GM12878 (cell line): ENCODE data around the gene SRRD. TPM values are rescaled to one million over a fixed set of nuclear protein-coding genes. Genes with fewer than 3 reads are reported as not detected.
A peak's percentile ranks its signal among the peaks of the same experiment; 100 is the strongest.
"Not testable (repeated sequence)": the region's sequence is repeated elsewhere in the genome, so short reads cannot be mapped to it uniquely, and the experiment has no call there.

ENCODE experiments used
- ATAC-seq: fragments of 200-7000 bp; cut with Tn5 transposase; 3 replicates; pipeline ENCODE4 v1.9.1; 2020; ENCODE audit warnings: mild to moderate bottlenecking, moderate library complexity
- BruUV-seq: library from RNA; stranded (reverse); fragments of 400-500 nt; replicated peaks from 2 replicates; lab custom pipeline; 2021; lab: Mats Ljungman, UMichigan
- CTCF ChIA-PET: fragments of 300-600 bp; sonication (Branson Sonifier 250); formaldehyde crosslinking; extraction: SDS; loops from one replicate; lab custom pipeline; 2021; ENCODE audit warnings: inconsistent platforms; lab: Yijun Ruan, JAX
- POLR2A ChIA-PET: fragments of 350-600 bp; formaldehyde crosslinking; extraction: SDS; loops from one replicate; lab custom pipeline; 2021; ENCODE audit warnings: inconsistent platforms; lab: Charles Lee
- RAD21 ChIA-PET: fragments of 300-600 bp; sonication (Branson Sonifier 250); formaldehyde crosslinking; loops from one replicate; lab custom pipeline; 2023; ENCODE audit warnings: antibody characterized with exemption; ENCODE audit not compliant: unreplicated experiment; lab: Charles Lee
- SMC1A ChIA-PET: fragments of 300-600 bp; sonication (Branson Sonifier 250); formaldehyde crosslinking; loops from one replicate; lab custom pipeline; 2023; ENCODE audit not compliant: unreplicated experiment, uncharacterized antibody; lab: Charles Lee
- DNase-seq: peaks from one replicate; pipeline ENCODE4 v3.0.0-alpha.2; 2011; ENCODE audit warnings: low read depth, low spot score
- FAIRE-seq: peaks from 3 replicates; lab custom pipeline; 2011; peaks lifted over from hg19 to GRCh38; lab: Jason Lieb, UNC
- H2AFZ ChIP-seq: 2 replicates; pipeline ENCODE4 v1.6.0; 2011; ENCODE audit warnings: low read depth, low read length, control low read depth; ENCODE audit not compliant: control insufficient read depth
- H3K27ac ChIP-seq: 2 replicates; pipeline ENCODE4 v1.5.1; 2011; ENCODE audit warnings: control low read depth; ENCODE audit not compliant: control insufficient read depth, insufficient read depth
- H3K27me3 ChIP-seq, 2 experiments: replicated peaks in 1 of 2; 2 replicates each; pipeline versions ENCODE4 v1.6.0 to v1.6.1; 2011; ENCODE audit warnings: low read length in 1 of 2; ENCODE audit not compliant: control insufficient read depth in 2 of 2, insufficient read depth in 2 of 2
- H3K36me3 ChIP-seq, 2 experiments: 2 replicates each; pipeline ENCODE4 v1.5.1; 2011; ENCODE audit warnings: low read length in 1 of 2; ENCODE audit not compliant: control insufficient read depth in 2 of 2, insufficient read depth in 2 of 2
- H3K4me1 ChIP-seq: 2 replicates; pipeline ENCODE4 v1.6.1; 2011; ENCODE audit warnings: mild to moderate bottlenecking, low read length, moderate library complexity, mixed read lengths; ENCODE audit not compliant: control insufficient read depth, insufficient read depth
- H3K4me2 ChIP-seq: 2 replicates; pipeline ENCODE4 v1.6.0; 2011; ENCODE audit warnings: control low read depth; ENCODE audit not compliant: control insufficient read depth, insufficient read depth
- H3K4me3 ChIP-seq: fragments of 200-600 bp; sonication (generic); 2 replicates; pipeline ENCODE4 v1.5.1; 2016
- H3K79me2 ChIP-seq: 2 replicates; pipeline ENCODE4 v1.6.0; 2011; ENCODE audit warnings: low read length; ENCODE audit not compliant: control insufficient read depth, insufficient read depth
- H3K9ac ChIP-seq: 2 replicates; pipeline ENCODE4 v1.8.0; 2011; ENCODE audit warnings: low read length, control low read depth, mixed read lengths; ENCODE audit not compliant: control insufficient read depth, insufficient read depth
- H3K9me3 ChIP-seq: replicated peaks from 3 replicates; pipeline ENCODE4 v1.5.1; 2011; ENCODE audit warnings: mild to moderate bottlenecking, low read length; ENCODE audit not compliant: control insufficient read depth, insufficient read depth
- H4K20me1 ChIP-seq: 2 replicates; pipeline ENCODE4 v1.6.0; 2011; ENCODE audit not compliant: control insufficient read depth, insufficient read depth
- SMAD1 ChIP-seq: fragments of 450-650 bp; IDR thresholded peaks from 2 replicates; pipeline ENCODE4 v1.6.1; 2018; ENCODE audit warnings: mild to moderate bottlenecking, low read depth; ENCODE audit not compliant: partially characterized antibody
- SMARCA5 ChIP-seq: fragments of 450-650 bp; IDR thresholded peaks from 2 replicates; pipeline ENCODE4 v1.6.1; 2017; ENCODE audit warnings: mild to moderate bottlenecking
- WGBS: methylation state at CpG from one replicate; pipeline ENCODE4 v1.1.6; 2016; ENCODE audit warnings: low lambda C conversion rate; ENCODE audit not compliant: insufficient replicate concordance, insufficient coverage; ENCODE audit errors: missing lambda C conversion rate; 5-methylcytosine and 5-hydroxymethylcytosine counted together
- in situ Hi-C: fragments of 300-500 bp; cut with MboI; formaldehyde crosslinking; loops from 9 replicates; pipeline ENCODE4 v1.14.3; 2018; ENCODE audit warnings: mixed read lengths
- intact Hi-C: fragments of 100-400 bp; cut with micrococcal nuclease; formaldehyde crosslinking; loops from one replicate; pipeline ENCODE4 v1.14.2; 2022; ENCODE audit not compliant: unreplicated experiment
- polyA plus RNA-seq, 11 experiments: library from polyadenylated mRNA; depleted of rRNA in 4 of 11; unstranded in 6 of 11; stranded (reverse) in 5 of 11; fragments of >200 nt; fragmentation: Nextera tagmentation in 4 of 11; fragmentation: Illumina TruSeq in 1 of 11; extraction: Ambion mirVana in 4 of 11; extraction: Trizol in 1 of 11; gene quantifications; 1 replicate in 1 of 11; 2 replicates in 10 of 11; pipeline versions ENCODE4 v1.2.1 to v1.2.3, GENCODE V29; 2011 to 2016; ENCODE audit warnings: inconsistent platforms in 2 of 11, missing spikeins in 2 of 11, low read depth in 1 of 11
- total RNA-seq, 4 experiments: library from RNA; depleted of rRNA in 3 of 4; stranded (reverse); fragments of >200 nt in 3 of 4; fragmentation: Illumina TruSeq in 1 of 4; extraction: Trizol in 1 of 4; gene quantifications; 2 replicates each; pipeline versions ENCODE4 v1.2.1 to v1.2.3, GENCODE V29; 2013 to 2021

SRRD gene
- total and polyA plus RNA-seq, 10 of the 15 experiments (the other 5 are each of a cell fraction or from before 2014, with no cell fraction given), result 4.1 to 50.6 (median 27.5) TPM

GRCh38 chr22:26438776-26439175, 44.9 kb upstream of the SRRD start:
- H3K4me2 ChIP-seq, BruUV-seq, ATAC-seq, H3K27ac ChIP-seq, H3K27me3 ChIP-seq, H3K4me1 ChIP-seq, RAD21 ChIA-PET, in situ Hi-C loops, H3K79me2 ChIP-seq, POLR2A ChIA-PET, intact Hi-C loops, H3K4me3 ChIP-seq, SMC1A ChIA-PET, H3K9me3 ChIP-seq, H2AFZ ChIP-seq, H3K9ac ChIP-seq, DNase-seq, H4K20me1 ChIP-seq, FAIRE-seq: not testable (repeated sequence)
- 97% methylated on average over 3 of the region's 3 CpGs for WGBS
- peaks cover 5 to 10% of the 10 kb centered on the region in 2 experiments; a peak in 3 of 4 replicates for H3K36me3 ChIP-seq
- CTCF ChIA-PET, result interaction anchor here (0.6 kb wide), 1 partner anchor 22 kb away, joined by 3 read pairs; no protein-coding TSS in a partner anchor

- H3K36me3 ChIP-seq, result peaks cover 5 to 7% of the 10 kb centered on the region in 2 experiments; a peak in 3 of 4 replicates
- DNase-seq, result no peak
- H4K20me1 ChIP-seq, result peaks cover 4% of the 10 kb centered on the region; the same call in 1 of the 2 replicates
- no peak overlapping the region for H3K4me3 ChIP-seq
- no peaks in the 10 kb centered on the region for H3K4me1 ChIP-seq
- TF ChIP-seq SMAD1 (no peak), SMARCA5 (0 out of 2 replicates have a peak, but pooled peaks have one; percentile 26)
- H3K9ac ChIP-seq, result no peak overlapping the region
- no TSS peak for BruUV-seq
- H3K4me2 ChIP-seq, result no peak overlapping the region
- H3K27ac ChIP-seq, result no peak overlapping the region
- H2AFZ ChIP-seq, result no peak overlapping the region
- SMC1A ChIA-PET, result interaction anchor here (0.7 to 1.1 kb wide), 2 partner anchors 21 to 73 kb away, joined by 3 to 4 read pairs; no protein-coding TSS in a partner anchor
- no peak for ATAC-seq
- POLR2A ChIA-PET, result no interaction called here
- RAD21 ChIA-PET, result no interaction called here
- in situ Hi-C loops (no loop called here), intact Hi-C loops (no loop called here)
- H3K79me2 ChIP-seq, result peaks cover 6% of the 10 kb centered on the region
- FAIRE-seq, result no peak
- H3K27me3 ChIP-seq, result no peaks in the 10 kb centered on the region
- WGBS, result 72% methylated on average over 3 of the region's 3 CpGs
- CTCF ChIA-PET, result no interaction called here
- H3K9me3 ChIP-seq, result no peaks in the 10 kb centered on the region
Observed at GRCh38 chr22:26439559-26439958, 44.1 kb upstream of the SRRD start.
